Fibroblast of villous mesenchyme (primary cell): Measurements from ENCODE around the gene HFM1. TPM values are rescaled to one million over a fixed set of nuclear protein-coding genes. Genes with fewer than 3 reads are reported as not detected.
A peak's percentile ranks its signal among the peaks of the same experiment; 100 is the strongest.
"Not testable (repeated sequence)": the region's sequence is repeated elsewhere in the genome, so short reads cannot be mapped to it uniquely, and the experiment has no call there.

ENCODE experiments used
- DNase-seq: peaks from one replicate; pipeline ENCODE4 v3.0.0-alpha.2; 2010; ENCODE audit warnings: low read depth
- H3K4me3 ChIP-seq: 2 replicates; pipeline ENCODE4 v1.5.1; 2011; ENCODE audit warnings: low read depth, mild to moderate bottlenecking, low read length
- CTCF ChIP-seq: IDR thresholded peaks from 2 replicates; pipeline ENCODE4 v1.5.1; 2012; ENCODE audit warnings: low read depth, mild to moderate bottlenecking, low read length; ENCODE audit not compliant: insufficient read depth
- total RNA-seq: library from RNA; depleted of rRNA; stranded (reverse); fragments of >200 nt; gene quantifications from 2 replicates; pipeline ENCODE4 v1.2.3, GENCODE V29; 2012

Gene HFM1
- total RNA-seq, 1 donor: under 0.01 TPM

GRCh38 chr1:91428182-91428798, 23.7 kb upstream of the HFM1 start:
- no peak for TF ChIP-seq CTCF
- no peak overlapping the region for H3K4me3 ChIP-seq
- DNase-seq: no peak

GRCh38 chr1:91427741-91428140, 23.1 kb upstream of the HFM1 start:
- no peak for DNase-seq
- H3K4me3 ChIP-seq: no peak overlapping the region

GRCh38 chr1:91422523-91422922, 17.9 kb upstream of the HFM1 start:
- DNase-seq, H3K4me3 ChIP-seq: not testable (repeated sequence)

More at GRCh38 chr1:91427741-91428140, 23.1 kb upstream of the HFM1 start:
- no peak for TF ChIP-seq CTCF

GRCh38 chr1:91412371-91412770, 7.7 kb upstream of the HFM1 start:
- H3K4me3 ChIP-seq: no peak overlapping the region
- TF ChIP-seq CTCF: no peak
- DNase-seq: no peak

- no peak overlapping the region for H3K4me3 ChIP-seq
- peak; percentile 52 for TF ChIP-seq CTCF
- no peak for DNase-seq
These were observed 2.2 kb upstream of the HFM1 start for GRCh38 chr1:91406773-91407389.

- DNase-seq: peak; percentile 10
- TF ChIP-seq CTCF: peak; percentile 40
- no peak overlapping the region for H3K4me3 ChIP-seq
These were observed 2.6 kb downstream of the HFM1 start for GRCh38 chr1:91402023-91402422.

- no peak for DNase-seq
- no peak overlapping the region for H3K4me3 ChIP-seq
- TF ChIP-seq CTCF: no peak
These were observed 4.4 kb downstream of the HFM1 start for GRCh38 chr1:91400133-91400725.
